AG09309 (cell line): Measurements from ENCODE around the gene ERI3.

Source experiments
- DNase-seq: peaks from one replicate; pipeline ENCODE4 v3.0.0-alpha.2; 2010; ENCODE audit warnings: low read depth
- H3K4me3 ChIP-seq: 2 replicates; pipeline ENCODE4 v1.5.1; 2011; ENCODE audit warnings: mild to moderate bottlenecking, low read depth, low read length, moderate library complexity; ENCODE audit not compliant: control insufficient read depth
- TF ChIP-seq, protein P1 (sequence below): IDR thresholded peaks from 2 replicates; pipeline ENCODE4 v1.5.1; 2011; ENCODE audit warnings: mild to moderate bottlenecking, low read depth, low read length, inconsistent platforms; ENCODE audit not compliant: insufficient read depth, control insufficient read depth; ENCODE audit errors: missing control alignments

ERI3 gene

DNA sequence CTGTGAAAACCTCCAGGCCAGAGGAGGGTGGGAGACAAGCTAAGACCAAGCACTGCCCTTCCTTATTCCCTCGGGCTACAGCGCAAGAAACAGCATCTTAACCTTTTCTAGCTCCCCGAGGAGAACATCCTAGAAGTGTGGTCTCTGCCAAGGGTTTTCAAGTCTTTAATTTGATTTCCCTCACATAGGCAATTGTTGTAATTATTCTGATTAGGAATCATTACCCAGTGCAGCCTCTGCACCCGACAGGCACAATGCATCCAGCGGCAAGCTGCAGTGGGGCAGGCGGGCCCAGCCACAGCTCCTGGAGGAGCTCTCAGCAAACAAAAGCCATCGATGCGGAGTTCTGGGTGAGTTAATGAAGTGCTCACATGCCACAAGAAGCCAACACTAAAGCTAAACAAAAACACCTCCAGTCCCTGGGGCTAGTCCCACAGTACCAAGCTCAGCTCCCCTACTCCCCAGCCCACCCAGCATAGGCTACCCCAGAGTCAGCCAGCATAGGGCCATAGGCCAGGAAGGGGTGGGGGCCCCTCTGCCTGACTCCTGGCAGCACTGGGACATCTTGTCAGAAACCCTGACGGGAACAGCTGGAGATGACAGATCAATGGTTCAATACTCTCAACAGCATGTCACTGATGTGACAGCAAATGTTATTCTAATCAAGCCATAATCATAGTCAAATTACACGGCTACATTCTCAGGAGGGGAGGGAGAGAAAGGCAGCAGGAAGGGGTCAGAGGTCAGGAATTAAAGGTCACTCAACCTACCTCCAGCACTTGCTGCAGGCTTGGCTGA, 42.5 kb downstream of the ERI3 start:
- DNase-seq = no peak
- TF ChIP-seq, protein P1, sequence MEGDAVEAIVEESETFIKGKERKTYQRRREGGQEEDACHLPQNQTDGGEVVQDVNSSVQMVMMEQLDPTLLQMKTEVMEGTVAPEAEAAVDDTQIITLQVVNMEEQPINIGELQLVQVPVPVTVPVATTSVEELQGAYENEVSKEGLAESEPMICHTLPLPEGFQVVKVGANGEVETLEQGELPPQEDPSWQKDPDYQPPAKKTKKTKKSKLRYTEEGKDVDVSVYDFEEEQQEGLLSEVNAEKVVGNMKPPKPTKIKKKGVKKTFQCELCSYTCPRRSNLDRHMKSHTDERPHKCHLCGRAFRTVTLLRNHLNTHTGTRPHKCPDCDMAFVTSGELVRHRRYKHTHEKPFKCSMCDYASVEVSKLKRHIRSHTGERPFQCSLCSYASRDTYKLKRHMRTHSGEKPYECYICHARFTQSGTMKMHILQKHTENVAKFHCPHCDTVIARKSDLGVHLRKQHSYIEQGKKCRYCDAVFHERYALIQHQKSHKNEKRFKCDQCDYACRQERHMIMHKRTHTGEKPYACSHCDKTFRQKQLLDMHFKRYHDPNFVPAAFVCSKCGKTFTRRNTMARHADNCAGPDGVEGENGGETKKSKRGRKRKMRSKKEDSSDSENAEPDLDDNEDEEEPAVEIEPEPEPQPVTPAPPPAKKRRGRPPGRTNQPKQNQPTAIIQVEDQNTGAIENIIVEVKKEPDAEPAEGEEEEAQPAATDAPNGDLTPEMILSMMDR = no peak
- no peak overlapping the region for H3K4me3 ChIP-seq

DNA sequence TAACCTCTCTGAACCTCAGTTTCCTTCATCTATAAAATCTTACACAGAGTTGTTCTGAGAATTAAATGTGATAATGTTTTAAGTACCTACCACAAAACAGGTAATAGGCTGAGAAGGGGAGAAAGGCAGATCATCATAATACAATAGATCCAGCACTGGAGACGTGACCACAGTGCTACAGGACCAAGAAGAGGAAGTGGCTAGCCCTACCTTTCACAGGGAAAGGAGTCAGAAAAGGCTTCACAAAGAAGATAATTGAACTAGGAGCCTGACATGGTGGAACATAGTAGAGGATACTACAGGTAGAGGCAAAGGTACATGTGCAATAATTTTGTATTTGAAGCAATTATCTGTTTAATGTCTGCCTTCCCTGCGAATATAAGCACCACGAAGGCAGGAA, 45.1 kb downstream of the ERI3 start:
- TF ChIP-seq, protein P1 = no peak
- no peak for DNase-seq
- no peak overlapping the region for H3K4me3 ChIP-seq

DNA sequence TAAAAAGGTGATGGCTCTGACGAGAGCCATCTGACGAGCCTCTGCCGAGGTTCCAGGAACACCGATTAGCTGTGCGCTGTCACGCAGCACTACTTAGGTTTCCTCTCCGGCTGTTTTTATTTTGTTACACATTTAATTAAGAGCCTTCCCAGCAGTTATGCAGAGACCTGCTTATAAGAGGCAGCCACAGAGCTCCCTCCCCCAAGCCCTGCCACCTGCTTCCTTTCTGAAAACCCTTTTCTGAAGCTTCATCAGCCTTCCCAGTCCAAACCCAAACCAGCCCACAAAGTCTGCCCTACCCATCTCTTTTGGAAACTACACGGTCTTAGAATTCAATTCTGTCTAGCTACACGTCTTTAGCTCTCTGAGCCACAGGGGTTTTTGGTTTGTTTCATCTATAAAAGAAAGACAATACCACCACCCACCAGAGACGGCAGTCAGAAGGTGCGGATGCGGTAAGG, 49.1 kb downstream of the ERI3 start:
- TF ChIP-seq, protein P1 = no peak
- no peak for DNase-seq
- no peak overlapping the region for H3K4me3 ChIP-seq

DNA sequence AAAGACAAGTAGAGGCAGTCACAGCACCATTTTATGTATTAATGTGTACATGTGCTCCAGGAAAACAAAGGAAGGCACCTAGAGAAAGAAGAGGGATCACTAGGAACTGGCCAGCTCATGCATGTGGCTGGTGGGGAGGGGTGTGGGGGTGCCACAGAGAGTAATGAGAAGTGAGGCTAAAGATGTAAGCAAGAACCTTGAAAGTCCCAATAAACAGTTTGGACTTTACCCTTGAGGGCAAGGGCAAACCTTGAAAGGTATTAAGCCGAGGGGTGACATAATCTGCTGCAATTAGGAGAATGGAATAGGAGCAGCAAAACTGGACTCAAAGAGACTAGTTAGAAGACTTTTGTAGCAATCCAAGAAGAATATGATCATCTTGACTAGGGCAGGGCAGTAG, 51.5 kb downstream of the ERI3 start:
- TF ChIP-seq, protein P1 = no peak
- no peak overlapping the region for H3K4me3 ChIP-seq
- DNase-seq = no peak

DNA sequence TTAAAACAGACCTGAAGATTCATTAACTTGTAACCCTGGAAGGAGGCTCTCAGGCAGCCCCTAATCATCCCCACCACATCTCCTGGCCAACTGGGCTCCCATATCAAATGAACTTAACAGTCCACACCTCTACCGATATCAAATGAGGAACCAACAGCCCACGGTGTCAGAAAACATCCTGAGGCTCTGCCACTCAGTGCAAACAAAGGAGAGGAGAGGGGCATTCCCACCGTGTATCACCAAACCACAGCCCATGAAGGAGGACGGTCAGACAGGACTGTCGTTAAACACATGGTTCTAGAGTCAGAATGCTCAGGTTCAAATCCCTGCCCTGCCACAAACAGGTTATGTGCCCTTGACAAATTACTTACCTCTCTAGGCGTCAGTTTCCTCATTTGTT, 52.5 kb downstream of the ERI3 start:
- H3K4me3 ChIP-seq = no peak overlapping the region
- DNase-seq = no peak
- TF ChIP-seq, protein P1 = no peak

DNA sequence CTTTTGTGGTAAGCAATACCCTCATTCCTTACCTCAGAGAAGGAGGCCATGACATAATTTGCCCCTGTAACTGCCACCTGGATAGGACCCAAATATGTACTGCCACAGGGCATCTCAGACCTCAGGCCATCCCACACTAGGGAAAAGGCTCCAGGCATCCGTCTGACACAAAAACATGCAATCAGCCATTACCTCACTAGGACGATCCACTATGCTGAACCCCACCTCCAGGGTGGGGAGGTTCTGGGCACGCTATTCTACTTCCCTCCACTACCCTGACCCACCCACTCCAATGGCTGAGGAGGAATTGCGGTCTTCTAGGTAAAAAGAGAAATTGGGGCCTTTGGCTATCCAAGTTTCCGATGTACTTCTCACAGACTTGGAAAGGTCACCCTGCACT, 53.6 kb downstream of the ERI3 start:
- no peak for DNase-seq
- TF ChIP-seq, protein P1 = no peak
- no peak overlapping the region for H3K4me3 ChIP-seq

DNA sequence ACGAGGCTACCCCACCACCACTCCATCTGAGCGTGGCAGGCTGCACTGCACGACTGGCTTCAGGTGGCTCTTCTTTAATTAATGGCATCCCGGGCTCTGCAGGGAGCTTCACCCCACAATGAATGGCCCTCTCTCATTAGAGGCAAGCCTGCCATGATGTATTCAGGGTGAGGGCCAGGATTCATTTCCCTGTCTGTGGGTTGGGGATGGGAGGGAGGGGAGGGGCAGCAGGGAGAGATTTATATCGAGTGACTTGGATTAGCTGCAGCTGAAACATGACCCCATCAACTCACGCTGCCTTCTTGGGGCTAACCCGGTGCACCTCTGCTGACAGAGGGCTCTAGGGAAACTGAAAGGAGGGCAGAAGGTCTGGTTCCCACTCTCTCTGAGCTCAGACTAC, 54.2 kb downstream of the ERI3 start:
- no peak overlapping the region for H3K4me3 ChIP-seq
- TF ChIP-seq, protein P1 = no peak
- no peak for DNase-seq
